ENCODE data around the gene C20orf144.

DNA sequence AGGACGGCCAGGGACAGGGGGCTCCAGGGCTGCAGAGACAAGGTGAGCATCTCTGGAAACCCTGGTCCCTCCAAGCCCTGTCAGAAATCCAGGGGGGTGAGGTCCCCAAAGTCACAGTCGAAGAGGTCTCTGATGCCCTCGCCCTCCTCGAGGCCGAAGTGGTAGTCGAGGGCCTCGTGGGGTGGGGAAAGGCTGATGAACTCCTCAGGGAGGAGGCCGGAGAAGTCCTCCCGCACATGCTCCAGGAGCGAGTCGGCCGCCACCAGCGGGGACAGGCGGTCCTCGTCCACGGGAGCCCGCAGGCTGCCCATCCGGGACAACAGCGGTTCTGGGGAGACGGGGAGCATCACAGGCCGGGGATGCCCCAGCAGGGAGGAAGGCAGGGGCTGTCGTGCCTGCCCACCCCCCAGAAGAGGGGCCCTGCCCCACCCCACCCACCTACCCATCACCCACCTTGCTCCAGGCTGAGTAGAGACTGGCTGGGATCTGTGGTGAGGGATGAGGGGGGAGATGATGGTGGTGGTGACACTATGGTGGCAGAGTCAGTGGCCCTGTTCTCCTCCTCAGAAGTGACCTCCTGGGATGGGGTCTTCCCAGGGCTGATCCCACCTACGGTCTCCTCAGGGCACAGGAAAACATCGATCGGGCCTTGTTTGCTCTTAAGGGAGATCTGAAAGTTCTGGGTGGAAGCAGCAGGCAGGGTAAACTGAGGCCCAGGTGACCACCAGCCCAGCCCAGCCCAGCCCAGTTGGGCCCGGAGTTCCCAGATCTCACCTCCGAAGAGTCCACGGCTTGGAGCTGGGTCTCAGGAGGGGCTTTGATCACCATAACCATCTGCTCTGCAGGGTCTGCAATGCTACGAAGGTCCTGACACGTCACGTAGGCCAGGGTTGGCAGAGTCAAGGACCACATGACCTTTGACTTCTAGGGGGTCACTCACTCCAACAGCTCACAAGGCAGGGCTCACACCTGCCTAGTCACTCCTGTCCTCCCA, 14.8 kb downstream of the C20orf144 start:
- TF ChIP-seq CTCF (IDR thresholded peaks at IDR 0.05) (no peak), POLR2AphosphoS5 (IDR thresholded peaks at IDR 0.05) (no peak), POLR2A (IDR thresholded peaks at IDR 0.05) (no peak)

All from transverse colon (tissue), 4 donors.